DMS114 treated with DMSO at 0.1 percent for 48 hours (cell line): Measurements from ENCODE around the gene ROCK2.

Source experiments
- DNase-seq: peaks from one replicate; lab custom pipeline; 2025; ENCODE audit not compliant: unreplicated experiment; lab: John Stamatoyannopoulos, UW

Gene ROCK2

DNA sequence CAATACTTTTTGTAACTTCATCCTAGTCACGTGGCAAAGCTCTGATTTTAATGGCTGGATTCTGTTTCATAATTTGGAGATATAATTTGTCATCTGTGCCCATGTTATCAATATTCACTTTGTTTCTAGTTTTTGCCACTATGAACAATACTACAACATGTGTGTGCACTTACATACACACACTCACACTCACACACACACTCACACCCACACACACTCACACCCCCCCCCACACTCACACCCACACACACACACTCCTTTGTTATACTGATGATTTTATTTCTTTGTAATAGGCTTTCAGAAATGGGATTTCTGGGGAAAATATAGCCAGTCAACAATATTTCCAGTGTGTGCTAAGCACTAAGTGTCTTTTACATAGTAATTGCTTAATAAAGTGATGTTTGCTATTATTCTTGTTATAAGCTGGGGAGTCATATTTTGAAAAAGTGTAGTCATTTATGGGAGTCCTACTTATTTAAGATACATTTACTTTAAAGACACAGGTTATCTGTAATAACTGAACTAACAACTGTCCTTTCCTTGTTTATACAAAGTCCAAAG is 22.8 kb upstream of the ROCK2 start:
- DNase-seq = no peak

DNA sequence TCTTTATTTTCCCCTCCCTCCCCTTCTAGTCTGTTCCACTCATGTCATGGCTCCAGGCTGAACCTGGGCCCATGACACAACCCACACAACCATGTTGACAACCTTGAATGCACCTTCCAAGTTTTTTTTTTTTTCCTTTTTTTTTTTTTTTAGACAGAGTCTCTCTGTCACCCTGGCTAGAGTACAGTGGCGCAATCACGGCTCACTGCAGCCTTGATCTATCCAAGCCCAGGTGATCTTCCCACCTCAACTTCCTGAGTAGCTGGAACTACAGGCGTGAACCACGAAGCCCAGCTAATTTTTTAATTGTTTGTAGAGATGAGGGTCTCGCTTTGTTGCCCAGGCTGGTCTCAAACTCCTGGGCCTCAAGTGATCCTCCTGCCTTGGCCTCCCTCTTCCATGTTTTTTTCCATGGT is 21.9 kb upstream of the ROCK2 start:
- DNase-seq = no peak

DNA sequence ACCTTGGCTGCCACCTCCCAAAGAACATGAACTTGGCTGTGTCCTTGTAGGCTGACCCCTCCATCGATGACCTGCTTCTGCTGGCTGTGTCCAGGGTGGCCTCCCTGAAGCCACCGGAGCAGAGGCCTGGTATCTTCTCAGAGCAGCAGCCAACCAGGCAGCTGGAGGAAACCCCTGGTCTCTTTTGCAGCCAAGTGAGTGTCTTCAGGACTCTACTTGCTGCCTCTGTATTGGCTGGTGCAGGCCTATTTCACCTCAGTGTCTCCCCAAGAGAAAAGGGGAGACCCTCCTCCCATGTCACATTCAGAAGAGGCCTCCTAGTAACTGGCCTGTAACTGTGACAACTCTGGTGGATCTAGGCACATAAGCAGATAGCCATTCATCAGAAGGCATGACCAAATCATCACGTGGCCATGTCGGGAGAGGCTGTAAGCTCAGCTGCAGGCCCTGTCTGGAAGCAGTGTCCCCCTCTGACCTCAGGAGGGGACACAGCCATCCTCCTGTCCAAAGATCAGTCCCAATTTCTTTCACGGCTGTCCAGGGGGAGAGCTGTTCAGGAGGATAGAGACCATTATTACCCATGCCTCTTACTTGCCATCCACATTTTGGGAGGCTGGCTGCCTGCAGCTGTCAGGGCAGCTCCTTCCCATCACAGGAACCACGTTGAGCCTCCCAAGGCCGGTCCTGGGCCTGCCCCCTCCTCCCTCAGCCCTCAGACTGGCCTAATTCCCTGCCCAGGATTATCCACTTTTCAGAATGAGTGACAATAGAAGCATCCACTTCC is 20.9 kb upstream of the ROCK2 start:
- no peak for DNase-seq

DNA sequence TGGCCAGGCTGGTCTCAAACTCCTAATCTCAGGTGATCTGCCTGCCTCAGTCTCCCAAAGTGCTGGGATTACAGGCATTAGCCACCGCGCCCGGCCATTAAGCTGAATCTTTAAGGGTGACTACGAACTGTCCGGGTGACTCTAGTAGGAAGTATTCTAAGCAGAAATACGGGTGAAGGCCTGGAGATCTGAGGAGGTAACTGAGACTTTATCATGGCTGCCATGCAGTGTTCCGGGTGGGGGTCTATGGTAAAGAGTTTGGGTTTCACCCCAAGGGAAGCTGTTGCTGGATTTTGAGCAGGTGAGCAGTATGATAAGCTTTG is 20.1 kb upstream of the ROCK2 start:
- DNase-seq = no peak

DNA sequence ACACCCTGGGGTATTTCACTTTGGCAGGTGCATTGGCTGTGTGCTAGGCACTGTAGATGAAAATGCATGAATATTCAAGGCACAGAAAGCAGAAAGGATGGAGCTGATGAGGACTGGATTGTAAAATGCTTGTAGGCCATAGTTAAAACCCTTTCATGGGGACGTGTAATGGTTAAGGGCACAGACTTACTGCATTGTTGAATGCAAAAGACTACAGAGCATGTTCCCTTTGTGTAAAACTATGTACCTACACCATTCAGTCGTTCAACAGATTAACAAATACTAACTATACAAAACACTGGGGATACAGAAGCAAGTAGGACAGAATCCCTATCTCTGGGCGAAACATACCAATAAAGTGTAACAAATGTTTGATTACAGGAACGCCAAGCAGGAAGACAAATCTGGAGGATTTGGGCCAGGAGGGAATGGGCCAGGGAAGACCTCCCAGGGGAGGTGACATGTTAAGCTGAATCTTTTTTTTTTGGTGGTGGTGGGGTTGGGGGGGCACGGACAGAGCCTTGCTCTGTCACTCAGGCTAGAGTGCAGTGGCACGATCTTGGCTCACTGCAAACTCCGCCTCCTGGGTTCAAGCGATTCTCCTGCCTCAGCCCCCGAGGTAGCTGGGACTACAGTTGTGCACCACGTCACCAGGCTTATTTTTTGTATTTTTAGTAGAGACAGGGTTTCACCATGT is 19.6 kb upstream of the ROCK2 start:
- DNase-seq = no peak

DNA sequence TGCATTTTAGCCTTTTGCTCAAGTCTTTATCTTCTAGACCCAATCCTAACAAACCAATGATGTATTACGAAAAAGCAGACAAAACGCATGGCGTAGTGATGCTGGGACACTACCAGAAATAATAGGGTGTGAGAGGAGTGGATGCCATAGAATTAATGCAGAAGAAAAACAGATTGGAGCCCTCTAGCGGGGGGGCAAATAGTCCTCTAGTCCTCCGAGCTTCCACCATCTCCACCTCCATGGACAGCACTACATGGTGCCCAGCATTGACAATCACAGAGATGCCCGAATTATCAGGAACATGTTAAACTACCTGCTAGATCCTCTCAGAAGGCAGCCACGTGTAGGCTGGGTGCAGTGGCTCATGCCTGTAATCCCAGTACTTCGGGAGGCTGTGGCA is 15.4 kb upstream of the ROCK2 start:
- no peak for DNase-seq

DNA sequence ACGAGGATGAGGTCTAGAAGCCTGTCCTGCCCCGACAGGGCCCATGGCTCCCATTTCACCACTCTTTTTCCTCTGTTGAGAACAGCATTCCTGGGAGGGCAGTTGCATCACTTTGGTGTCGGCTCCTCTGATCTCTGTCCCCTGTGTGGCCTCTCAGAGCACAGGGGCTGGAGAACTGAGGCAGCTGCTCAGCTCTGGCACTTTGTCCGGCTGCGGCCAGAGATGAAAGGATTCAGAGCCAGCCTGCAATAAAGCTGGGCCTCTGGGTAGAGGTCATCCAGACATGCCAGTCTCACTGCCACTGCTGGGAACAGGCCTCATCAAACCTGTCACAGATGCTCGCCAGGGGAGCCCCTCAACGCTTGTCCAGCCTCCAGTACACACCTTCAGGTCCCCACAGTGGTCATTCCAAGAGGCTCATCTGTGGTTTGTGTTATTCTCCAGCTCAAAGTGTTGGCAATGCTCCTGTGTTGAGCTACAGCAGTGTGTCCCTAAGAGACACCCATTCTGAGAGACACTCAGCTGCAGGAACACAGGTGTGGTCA is 13.1 kb upstream of the ROCK2 start:
- no peak for DNase-seq

DNA sequence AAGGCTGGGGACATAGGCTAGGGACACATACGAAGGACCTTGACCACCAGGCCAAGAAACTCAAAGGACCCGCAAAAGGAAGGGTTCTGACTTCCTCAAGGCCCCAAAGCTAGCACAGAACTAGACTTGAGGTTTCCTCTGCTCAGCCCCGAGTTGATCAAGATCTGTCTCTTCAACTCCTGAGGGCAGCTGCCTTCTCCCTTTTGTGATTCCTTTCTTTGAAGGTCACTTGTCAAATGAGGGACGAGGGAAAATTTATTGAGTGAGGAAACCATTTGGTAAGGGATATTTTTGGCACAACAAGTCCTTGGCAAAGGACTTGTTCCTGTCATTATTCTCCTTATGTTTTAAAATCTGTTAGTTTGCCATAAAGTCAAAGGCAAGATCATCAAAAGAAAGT is 12.3 kb upstream of the ROCK2 start:
- no peak for DNase-seq

DNA sequence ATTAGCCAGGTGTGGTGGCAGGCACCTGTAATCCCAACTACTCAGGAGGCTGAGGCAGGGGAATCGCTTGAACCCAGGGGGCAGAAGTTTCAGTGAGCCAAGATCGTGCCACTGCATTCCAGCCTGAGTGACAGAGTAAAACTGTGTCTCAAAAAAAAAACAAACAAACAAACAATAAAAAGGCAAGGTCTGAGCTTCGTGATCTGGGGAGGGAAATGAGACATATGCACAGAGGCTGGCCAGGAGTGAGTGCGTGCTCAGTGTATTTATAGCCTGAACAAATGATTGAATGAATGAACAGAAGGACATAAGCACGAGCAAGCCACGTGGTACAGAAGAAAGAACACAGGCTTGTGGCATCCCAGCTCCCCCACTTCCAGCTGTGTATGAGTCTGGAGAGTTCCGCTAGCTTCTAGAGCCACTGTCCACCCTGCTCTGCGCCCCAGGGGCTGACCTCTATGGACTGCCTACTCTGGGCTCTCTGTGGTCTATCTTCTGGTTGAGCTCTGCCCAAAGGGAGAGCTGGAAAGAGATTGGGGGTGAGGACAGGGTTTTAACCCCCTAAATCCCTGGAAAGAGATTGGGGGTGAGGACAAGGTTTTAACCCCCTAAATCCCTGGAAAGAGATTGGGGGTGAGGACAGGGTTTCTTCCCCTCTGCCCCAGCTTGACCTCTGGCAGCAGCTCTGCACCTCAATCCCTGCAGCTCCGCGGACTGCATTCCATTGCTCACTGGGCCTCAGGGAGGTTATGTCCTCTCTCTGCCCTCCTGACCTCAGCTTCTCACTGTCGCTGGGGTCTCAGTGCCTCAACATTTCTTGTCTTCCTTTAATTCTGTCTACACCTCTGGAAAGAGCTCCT is 11.0 kb upstream of the ROCK2 start:
- DNase-seq = no peak

DNA sequence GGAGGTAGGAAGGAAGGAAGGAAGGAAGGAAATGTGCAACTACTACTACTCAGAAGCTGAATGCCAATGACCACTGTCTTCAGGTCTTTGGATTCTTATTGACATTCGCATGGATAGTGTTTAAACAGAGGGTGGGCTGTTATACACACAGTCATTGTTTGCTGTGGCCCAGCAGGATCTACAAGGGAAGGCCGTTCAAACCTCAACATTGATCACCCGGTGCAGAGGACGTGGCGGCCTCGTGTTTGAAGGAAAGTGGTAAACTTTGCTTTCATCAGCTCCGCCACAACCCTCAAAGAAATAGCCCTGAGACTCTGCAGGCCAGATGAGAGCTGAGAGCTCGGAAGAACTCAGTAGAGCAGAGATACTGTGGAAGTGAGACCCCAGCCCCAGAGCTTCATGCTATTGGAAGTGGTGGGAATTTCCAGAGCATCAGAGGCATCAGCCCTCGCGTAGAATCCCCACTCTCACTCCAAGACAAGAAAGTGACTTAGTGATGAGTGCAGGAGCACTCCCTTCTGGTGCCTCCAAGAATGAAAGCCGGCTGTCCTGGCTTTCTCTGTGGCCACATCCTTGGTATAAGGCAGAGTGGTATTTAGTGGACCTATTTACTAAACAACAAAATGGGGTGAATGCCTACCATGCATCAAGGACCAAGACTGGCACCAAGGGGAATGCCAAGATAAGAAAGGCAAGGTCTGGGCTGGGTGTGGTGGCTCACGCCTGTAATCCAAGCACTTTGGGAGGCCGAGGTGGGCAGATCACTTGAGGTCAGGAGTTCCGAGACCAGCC is 10.1 kb upstream of the ROCK2 start:
- DNase-seq = no peak

DNA sequence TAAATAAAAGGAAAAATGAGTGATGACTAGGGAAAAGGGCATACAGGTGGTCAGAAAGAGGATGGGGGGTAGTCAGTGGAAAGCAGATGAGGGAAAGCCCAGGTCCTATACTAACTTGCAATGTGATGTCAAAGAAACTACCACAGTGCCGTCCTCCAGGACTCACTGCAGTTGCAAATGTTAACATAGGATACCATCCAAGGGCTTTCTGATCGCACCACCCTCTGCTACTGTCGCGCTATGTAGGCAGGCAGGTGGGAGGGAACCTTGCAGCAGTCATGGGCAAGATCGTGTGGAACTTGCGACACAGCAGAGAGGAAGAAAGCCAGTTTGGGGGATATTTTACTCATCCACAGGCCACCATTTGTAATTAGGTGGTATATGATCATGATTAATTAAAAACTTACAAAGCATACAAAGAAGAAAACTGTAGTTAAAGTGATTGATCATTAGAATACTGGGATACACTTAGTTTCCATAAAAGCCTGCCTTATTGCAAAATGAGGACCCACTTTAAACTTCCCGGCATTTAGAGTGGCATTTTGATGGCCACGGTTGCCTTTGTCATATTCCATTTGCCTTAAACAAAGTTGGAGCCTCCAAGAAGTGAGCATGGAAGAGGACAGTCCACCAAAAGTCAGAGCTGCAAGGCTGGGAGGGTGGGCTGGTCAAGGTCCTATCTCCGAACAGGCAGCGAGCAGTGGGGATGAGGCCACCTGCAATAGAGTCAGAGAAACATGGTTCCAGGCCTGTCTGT is 8.5 kb upstream of the ROCK2 start:
- DNase-seq = no peak

DNA sequence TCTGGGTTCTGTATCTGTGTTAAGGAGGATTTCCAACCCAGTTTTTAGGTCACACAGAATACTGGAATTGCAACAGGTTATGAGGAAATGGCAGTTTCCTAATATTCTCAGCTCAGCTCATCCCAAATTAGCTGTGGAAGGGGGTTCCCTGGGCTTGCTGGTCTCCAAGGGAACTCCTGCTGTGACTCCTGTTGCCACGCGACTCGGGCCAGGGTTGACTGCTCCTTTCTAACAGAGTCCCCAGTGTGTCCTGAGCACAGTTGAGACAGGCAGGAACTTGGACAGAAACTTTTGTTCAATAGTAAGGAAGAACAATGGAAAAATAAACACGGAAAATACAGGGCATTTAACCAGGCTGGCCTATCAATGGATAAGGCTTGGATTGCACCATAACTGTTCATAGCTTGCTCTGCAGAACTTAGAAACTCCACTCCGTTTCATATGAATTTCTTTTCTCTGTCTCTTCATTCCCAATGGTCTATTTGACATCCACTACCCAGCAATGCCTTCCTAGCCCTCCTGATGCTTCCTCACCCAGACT is 3.8 kb upstream of the ROCK2 start:
- no peak for DNase-seq

DNA sequence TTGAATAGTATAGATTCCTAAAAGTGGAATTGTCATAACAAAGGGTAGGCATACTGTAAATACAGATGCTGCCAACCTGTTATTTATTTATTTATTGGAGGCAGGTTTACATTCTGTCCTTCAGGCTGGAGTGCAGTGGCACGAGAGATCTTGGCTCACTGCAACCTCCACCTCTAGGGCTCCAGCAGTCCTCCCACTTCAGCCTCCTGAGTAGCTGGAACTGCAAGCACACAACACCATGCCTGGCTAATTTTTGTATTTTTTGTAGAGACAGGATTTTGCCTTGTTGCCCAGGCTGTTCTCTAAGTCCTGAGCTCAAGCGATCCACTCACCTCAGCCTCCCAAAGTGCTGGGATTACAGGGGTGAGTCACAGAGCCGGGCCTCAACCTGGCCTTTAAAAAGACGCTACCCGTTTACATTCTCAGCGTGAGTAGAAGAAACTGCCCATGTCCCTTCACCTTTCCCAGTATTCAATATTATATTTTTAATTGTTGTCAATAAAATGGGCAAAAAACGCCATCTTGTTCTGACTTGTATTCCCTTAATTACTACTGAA is 3.0 kb upstream of the ROCK2 start:
- no peak for DNase-seq

DNA sequence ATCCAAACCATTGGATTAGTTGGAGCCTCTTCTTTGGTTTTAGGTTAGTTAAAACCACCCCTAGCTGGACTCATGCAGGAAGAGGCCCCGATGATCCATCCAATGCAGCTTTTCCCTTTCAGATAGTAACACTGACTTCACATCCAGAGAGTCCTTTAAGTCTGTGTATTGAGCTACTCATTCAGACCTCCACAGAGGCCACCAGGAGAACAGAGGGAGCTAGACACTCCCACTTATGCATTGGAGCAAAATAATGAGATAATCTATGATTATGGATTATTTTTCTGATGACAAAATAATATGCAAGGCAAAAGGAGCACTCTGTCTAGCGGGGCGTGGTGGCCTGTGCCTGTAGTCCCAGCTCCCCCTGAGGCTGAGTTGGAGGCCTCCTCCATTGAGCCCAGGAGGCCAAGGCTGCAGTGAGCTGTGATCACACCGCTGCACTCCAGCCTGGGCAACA is 1.6 kb upstream of the ROCK2 start:
- DNase-seq = no peak

DNA sequence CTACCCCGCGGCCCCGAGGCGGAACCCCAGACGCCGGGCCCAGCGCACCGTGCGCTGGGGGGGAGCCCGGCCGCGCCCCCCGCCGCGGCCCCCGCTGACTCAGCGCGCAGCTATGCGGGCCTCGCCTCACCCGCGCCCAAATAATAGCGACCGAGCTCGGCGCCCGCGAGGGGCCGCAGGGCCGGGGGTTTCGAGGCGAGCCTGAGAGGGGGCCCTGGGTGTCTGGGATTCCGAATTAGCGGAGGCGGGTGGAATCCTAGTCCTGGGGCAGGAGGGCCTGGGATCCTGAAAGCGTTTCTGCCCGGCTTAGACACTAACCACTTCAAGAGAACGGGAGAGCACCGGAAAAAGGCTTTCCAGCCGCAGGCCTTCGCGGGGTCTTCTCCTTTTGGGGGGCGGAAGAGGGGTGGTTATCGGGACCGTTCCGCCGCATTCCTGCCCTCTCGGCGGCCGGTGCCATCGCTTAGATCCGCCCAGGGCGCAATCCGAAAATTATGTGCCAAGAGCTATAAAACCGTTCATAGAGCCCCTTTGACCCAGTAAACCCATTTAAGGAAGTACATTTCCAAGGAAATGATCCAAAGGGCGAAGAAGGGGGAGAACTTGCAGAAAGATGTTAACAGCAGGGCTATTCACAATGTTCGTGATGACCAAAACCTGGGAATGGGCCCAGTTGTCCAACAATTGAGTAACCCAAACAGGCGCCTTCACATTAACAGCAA is 681 bp upstream of the ROCK2 start:
- DNase-seq = no peak

DNA sequence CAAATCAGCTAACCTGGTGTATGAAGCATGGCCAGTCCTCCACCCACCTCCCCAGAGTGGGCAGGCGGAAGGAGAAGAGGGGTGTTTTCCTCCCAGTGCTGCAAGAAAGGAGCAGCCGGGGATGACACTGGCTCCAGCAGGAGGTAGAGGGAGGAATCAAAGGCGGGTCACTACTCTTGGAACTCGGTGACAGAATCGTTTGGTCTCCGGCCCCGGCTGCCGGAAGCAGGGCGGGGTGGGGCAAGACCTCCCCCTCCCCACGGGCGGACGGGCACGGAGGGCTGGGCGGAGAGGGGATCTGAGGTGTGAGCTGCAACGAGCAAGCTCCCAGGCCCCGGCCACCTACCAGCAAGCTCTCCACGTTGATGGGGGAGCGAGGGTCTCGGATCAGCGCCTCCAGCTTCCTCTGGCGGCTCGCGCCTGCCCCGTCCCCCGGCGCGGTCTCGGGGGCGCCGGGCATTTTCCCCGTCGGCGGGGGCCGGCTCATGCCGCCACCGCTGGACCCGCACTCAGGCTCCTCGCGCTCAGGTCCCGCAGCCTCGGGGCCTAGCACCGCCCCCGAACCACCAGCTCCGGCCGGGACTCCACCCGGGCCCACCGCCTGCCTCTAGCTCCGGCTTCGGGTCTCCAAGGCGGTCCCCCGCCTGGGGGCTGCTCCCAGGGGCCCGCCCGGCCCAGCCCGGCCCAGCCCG is 640 bp downstream of the ROCK2 start:
- DNase-seq = no peak

DNA sequence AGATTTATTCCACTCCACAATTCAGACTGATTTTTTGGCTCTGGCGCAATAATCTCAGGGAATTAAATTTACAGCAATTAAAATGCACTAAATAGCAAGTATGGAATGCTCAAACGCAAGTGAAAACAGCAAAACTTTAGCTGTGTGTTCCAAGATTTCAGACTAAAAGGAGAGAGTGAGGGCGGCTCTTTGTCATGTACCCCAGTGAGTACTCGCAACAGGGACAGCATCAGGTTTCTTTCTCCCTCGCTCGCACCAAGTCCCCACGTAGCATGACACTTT is 1.1 kb downstream of the ROCK2 start:
- no peak for DNase-seq
